NCI-H2029 (cell line): ENCODE results near the gene RAB11FIP5.

Source experiments
- DNase-seq: peaks from one replicate; lab custom pipeline; 2025; lab: John Stamatoyannopoulos, UW

The RAB11FIP5 gene

DNA sequence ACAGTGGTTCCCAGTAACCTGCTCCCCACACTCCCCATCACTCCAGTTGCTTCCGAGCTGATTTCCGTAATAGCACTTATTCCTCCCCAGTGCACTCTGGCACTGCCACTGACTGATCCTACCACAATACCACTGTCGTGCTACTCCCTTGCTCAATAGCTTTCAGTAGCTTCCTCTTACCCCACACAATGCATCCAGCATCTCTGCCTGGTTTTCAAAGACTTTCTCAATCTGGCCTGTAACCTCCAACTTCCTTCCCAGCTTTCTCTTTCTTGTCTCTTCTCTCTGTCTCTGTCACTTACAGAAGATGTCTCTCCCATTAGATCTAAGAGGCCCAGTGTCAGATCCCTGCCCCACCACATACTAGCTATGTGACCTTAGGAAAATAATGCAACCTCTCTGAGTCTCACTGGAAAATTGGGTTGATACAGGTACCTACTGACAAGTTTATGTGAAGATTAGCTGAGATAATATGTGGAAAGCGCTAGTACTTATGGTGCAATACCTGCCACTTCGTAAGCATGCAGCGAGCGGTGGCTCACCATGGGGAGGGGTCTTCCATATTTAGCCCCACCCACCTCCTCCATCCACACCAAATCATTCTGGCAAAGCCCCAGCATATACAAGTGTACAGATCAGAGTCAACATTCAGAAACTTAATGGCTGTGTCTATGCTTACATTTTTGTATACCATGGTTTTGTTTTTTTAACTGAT is 77.9 kb downstream of the RAB11FIP5 start:
- no peak for DNase-seq

GRCh38 chr2:73033766-73034381 is 78.9 kb downstream of the RAB11FIP5 start:
- no peak for DNase-seq

DNA sequence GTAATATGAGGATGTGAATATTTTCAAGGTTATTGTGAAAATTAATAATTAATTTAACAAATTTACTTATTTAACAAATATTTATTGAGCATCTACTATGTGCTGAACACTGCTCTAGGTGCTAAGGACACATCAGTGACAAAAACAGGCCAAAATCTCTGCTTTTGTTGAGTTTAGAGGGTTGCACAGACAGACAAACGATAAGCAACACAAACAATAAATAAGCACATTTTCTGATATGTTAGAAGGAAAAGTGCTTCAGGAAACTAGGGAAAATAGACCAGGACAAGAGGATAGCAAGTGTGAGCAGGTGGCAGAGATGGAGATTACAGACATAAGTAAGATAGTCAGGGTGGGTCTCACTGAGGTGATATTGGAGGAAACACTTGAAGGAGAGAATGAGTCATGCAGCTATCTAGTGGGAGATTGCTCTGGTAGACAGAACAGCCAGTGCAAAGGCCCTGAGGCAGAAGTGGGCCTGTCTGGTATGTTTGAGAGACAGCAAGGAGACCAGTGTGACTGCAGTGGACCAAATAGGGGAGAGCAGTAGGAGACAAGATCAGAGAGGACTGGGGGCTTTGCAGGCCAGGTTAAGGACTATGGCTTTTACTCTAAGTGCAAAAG is 79.5 kb downstream of the RAB11FIP5 start:
- DNase-seq = no peak

DNA sequence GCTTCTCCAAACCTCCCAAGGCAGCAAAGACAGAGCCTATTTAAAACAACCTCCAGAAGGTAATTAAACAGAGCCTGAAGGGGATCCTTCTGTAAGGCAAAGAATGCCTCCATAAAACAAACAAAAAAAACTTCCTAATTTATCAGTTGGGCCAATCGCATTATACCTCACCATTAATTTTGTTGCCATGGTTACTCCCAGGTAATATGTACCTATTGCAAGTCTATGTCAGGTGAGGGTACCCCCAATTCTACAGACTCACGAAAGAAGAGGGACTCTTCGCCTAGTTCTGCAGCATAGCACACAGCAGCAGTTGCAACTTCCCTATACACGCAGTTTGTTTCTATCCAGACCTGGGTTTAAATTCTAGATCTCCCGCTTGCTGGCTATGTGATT is 80.0 kb downstream of the RAB11FIP5 start:
- DNase-seq = no peak

- no peak for DNase-seq
Observed at GRCh38 chr2:73031725-73032701, 80.7 kb downstream of the RAB11FIP5 start.

DNA sequence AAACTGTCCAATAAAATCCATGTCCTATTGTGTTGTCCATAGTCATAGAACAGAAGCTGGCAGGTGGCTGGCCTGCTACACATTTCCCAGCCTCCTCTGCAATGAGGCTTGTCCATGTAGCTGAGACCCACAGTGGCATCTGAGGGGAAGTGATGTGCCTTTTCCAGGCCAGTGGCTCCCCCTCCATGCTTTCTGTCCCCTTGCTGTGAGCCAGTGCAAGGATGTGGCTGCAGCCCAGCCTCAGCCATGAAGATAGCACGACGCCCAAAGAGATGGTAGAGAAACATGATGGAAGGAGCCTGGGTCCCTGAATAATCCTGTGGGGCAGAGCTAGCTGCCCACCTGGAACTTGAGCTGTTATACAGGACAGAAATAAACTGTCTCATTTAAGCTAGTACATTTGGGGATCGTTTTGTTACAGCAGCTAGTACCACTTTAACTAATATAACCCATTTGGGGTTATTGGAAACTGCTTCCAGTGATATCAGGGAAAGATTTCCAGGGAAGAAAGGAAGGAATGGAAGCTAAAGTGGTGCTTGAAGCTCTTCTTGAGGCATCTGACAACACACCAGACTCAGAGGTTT is 81.6 kb downstream of the RAB11FIP5 start:
- no peak for DNase-seq

DNA sequence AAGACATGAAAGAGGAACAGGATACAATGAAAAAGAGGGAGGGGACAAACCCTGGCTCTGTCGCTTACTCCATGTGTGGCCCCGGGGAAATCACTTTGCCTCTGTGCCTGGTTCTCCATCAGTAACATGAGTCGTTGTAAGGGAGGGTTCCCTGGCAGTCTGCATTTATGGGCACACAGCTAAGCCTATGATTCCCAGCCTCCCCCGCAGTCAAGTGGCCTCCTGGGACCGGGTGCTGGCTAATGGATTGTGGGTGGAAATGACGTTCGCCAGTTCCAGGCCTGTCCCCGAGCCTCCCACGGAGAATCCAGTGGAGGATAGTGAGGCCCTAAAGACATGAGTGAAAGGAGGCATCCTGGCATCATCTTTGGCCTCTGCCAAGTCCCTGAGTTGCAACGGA is 83.9 kb downstream of the RAB11FIP5 start:
- DNase-seq = no peak

DNA sequence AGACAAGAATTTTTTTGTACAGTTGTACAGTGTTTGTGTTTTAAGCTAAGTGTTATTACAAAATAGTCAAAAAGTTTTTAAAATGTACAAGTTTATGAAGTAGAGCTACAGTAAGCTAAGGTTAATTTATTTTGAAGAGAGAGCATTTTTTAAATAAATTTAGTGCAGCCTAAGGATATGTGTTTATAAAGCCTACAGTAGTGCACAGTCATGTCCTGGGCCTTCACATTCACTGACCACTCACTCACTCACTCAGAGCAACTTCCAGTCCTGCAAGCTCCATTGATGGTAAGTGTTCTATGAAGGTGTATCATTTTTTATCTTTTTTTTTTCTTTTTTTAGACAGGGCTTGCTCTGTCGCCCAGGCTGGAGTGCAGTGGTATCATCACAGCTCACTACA is 85.4 kb downstream of the RAB11FIP5 start:
- no peak for DNase-seq

DNA sequence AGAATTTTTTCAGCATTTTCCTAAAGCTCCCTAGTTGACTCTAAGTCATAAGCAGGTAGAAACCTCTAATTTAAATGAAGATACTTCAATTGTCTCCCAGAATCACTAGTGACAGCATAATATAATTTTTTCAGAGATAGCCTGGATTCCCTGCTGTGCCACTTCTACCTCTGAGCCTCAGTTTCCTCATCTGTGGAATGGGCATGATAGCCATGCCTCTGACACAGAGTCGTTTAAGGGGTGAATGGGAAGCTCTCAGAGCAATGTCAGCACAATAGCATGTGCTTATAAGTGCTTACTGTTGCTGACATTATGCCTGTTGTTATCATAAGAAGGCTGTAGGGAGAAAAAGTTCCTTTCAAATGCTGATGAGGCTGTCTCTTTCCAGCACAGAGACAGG is 89.3 kb downstream of the RAB11FIP5 start:
- DNase-seq = no peak
